ENCODE results near the gene RBM4.

GRCh38 chr11:66652651-66653050 lies 14.1 kb downstream of the RBM4 start:
- TF ChIP-seq, protein P1, sequence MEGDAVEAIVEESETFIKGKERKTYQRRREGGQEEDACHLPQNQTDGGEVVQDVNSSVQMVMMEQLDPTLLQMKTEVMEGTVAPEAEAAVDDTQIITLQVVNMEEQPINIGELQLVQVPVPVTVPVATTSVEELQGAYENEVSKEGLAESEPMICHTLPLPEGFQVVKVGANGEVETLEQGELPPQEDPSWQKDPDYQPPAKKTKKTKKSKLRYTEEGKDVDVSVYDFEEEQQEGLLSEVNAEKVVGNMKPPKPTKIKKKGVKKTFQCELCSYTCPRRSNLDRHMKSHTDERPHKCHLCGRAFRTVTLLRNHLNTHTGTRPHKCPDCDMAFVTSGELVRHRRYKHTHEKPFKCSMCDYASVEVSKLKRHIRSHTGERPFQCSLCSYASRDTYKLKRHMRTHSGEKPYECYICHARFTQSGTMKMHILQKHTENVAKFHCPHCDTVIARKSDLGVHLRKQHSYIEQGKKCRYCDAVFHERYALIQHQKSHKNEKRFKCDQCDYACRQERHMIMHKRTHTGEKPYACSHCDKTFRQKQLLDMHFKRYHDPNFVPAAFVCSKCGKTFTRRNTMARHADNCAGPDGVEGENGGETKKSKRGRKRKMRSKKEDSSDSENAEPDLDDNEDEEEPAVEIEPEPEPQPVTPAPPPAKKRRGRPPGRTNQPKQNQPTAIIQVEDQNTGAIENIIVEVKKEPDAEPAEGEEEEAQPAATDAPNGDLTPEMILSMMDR (conservative IDR thresholded peaks at IDR 0.05; ENCODE audit: low read depth, low read length), result no peak
- TF ChIP-seq MXI1 (IDR thresholded peaks at IDR 0.05; ENCODE audit: borderline replicate concordance, low read depth, low read length), result no peak
